GM12891 (cell line): Measurements from ENCODE around the gene CDC6.

ENCODE experiments used
- PAX5 ChIP-seq: IDR thresholded peaks from 2 replicates; pipeline ENCODE4 v1.6.1; 2011; ENCODE audit warnings: low read length, moderate library complexity, mild to moderate bottlenecking; ENCODE audit not compliant: insufficient read depth, severe bottlenecking
- POLR2A ChIP-seq: IDR thresholded peaks from 2 replicates; pipeline ENCODE4 v1.6.1; 2011; ENCODE audit warnings: low read depth, low read length, control low read depth
- POLR2AphosphoS5 ChIP-seq: IDR thresholded peaks from 2 replicates; pipeline ENCODE4 v1.6.1; 2011; ENCODE audit warnings: low read depth, low read length, control low read depth
- POU2F2 ChIP-seq: IDR thresholded peaks from 2 replicates; pipeline ENCODE4 v1.6.1; 2011; ENCODE audit warnings: low read depth, mild to moderate bottlenecking, control low read depth, low read length, moderate library complexity
- SPI1 ChIP-seq: IDR thresholded peaks from 2 replicates; pipeline ENCODE4 v1.6.1; 2011; ENCODE audit warnings: low read depth, low read length, control low read depth
- TAF1 ChIP-seq: IDR thresholded peaks from 2 replicates; pipeline ENCODE4 v1.6.1; 2011; ENCODE audit warnings: low read depth, low read length, control low read depth

- TF ChIP-seq POLR2AphosphoS5, result no peak
- TF ChIP-seq TAF1, result no peak
- no peak for TF ChIP-seq POLR2A
- TF ChIP-seq SPI1, result no peak
- TF ChIP-seq PAX5, result no peak
- TF ChIP-seq POU2F2, result no peak
These were observed 3.1 kb downstream of the CDC6 start for GRCh38 chr17:40290629-40291280.
